Muscle layer of duodenum (tissue), 2 donors: Measurements from ENCODE around the gene SHH.

Source experiments
- H3K27ac ChIP-seq: one replicate; pipeline ENCODE4 v1.7.0; 2013; ENCODE audit warnings: mild to moderate bottlenecking, low read length
- H3K27me3 ChIP-seq: one replicate; pipeline ENCODE4 v1.7.0; 2013; ENCODE audit warnings: low read depth, mild to moderate bottlenecking, control low read depth, low read length
- H3K36me3 ChIP-seq, 2 donors: one replicate each; pipeline ENCODE4 v1.7.0; 2013; ENCODE audit warnings: low read length in 2 of 2, control low read depth in 1 of 2, mild to moderate bottlenecking in 1 of 2; ENCODE audit not compliant: insufficient read depth in 2 of 2, control insufficient read depth in 1 of 2
- H3K4me1 ChIP-seq, 2 donors: one replicate each; pipeline ENCODE4 v1.7.0; 2013; ENCODE audit warnings: low read length in 2 of 2, mild to moderate bottlenecking in 2 of 2, control low read depth in 1 of 2, moderate library complexity in 1 of 2; ENCODE audit not compliant: insufficient read depth in 2 of 2, control insufficient read depth in 1 of 2
- H3K4me3 ChIP-seq, 2 donors: one replicate each; pipeline ENCODE4 v1.7.0; 2013; ENCODE audit warnings: low read length in 2 of 2, low read depth in 1 of 2, mild to moderate bottlenecking in 1 of 2
- H3K9me3 ChIP-seq, 2 donors: one replicate each; pipeline ENCODE4 v1.7.0; 2013; ENCODE audit warnings: low read length in 2 of 2, control low read depth in 1 of 2, mild to moderate bottlenecking in 1 of 2; ENCODE audit not compliant: control insufficient read depth in 1 of 2
- donor health status: healthy.

Gene SHH

DNA sequence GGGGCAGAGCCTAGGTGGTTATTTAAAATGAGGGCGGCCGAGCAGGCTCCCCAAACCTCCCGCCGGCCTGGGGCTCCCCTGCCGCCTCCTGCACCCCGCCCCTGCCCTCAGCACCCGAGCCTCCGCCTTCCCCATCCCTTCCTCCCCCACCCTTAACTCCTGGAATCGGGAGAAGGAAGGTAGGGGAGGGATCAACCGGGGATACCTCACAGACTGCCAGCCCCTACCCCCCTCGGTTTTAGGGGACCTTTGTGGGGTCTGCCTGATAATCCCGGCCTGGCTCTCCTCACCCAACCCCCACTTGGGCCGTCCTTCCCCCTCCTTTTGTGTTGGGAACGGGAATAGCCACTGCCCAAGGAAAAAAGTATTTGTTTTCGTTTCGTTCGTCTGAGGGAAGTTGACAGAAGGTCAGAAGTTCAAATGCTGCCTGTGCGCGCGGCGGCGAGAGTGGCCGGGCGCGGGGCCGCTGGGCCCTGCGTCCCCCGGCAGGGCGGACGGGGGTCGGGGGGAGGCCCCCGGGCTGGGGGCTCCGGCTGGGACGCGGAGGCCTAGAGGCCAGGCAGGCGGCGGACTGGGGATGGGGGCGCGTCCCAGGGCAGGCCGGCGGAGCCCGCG lies 2.8 kb downstream of the SHH start:
- Histone ChIP-seq H3K4me1 (peaks cover 0 to 64% of the 10 kb centered on the region in 2 donors), H3K4me3 (peak overlapping the region; percentile 30 to 57), H3K27ac (no peak overlapping the region), H3K27me3 (peaks cover 56% of the 10 kb centered on the region), H3K36me3 (no peaks in the 10 kb centered on the region), H3K9me3 (no peaks in the 10 kb centered on the region)

DNA sequence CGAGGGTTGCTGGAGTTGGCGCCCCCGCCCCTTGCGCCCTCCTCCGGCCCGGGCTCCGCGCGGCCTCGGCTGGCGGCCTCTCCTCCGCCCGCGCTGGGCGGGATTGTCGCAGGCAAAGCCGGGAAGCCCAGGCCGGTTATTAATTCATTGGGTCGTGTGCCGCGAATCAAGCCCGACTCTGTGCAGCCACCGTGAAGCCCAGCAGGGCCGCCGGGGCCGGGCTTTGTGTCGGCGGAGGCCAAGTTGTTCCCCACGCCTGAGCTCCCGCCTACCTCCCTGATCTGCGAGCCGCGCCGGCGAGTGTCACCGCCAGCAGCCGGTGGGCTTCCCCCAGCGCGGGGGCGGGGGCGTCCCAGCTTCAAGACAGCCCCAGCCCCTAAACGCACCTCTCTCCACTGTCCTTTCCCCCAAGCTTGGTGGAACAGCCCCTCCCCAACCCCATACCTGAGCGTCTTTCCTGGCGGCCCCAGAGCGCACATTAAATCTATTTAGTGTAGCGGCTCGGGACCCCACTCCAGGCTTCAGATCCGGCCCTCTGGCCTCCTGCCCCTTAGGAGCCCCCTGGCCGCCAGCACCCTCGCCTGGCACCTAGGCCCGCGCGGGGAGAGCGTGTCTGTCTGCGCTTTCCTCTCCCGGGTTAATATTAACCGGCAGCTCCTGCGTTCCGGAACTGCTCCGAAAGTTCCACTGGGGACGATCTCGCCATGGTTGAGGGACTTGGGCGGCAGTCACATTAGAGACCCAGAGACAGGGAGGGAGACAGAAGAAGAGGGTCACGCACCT lies 3.5 kb downstream of the SHH start:
- peaks cover 51% of the 10 kb centered on the region for H3K27me3 ChIP-seq
- no peaks in the 10 kb centered on the region for H3K9me3 ChIP-seq
- no peak overlapping the region for H3K27ac ChIP-seq
- H3K4me3 ChIP-seq = peak overlapping the region; percentile 30 to 57
- no peaks in the 10 kb centered on the region for H3K36me3 ChIP-seq
- H3K4me1 ChIP-seq = peaks cover 0 to 71% of the 10 kb centered on the region in 2 donors

DNA sequence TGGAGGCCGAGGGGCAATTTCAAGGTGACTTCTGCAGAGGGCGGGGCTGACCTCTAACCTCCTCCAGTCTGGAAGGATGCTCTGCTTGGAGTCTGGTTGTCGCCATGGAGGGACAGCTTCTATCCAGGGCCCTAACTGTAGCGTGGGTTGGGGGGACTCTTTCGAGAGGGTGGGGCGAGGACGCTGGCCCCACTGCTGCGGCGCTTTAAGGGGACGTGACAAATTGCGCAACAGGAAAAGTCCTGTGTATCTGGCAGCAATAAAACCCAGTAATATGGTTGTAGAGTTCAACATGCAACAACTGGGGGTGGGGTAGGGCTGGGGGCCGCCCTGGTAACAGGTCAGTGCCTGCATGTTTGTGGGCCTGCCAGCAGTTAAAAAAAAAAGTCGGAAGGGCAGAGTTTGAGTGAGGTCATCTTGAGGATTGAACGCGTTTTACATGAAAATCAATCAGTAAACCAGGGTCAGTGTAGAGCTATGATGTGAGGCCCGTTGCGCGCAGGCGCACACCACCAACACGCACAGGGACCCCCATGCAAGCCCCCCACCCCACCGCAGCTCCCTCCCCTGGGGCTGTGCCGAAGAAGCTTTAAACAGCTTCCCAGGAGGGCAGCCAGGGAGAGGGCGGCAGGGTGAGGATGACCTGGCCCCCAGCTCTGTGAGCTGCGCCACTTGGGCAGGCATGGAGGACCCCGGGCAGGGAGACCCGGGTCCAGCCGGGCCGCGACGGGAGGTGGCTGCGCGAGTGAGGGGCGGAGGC lies 4.3 kb downstream of the SHH start:
- no peak overlapping the region for H3K27ac ChIP-seq
- H3K4me3 ChIP-seq = peak overlapping the region in 1 of 2 donors; percentile 30
- peaks cover 0 to 79% of the 10 kb centered on the region in 2 donors for H3K4me1 ChIP-seq
- H3K36me3 ChIP-seq = no peaks in the 10 kb centered on the region
- H3K9me3 ChIP-seq = no peaks in the 10 kb centered on the region
- H3K27me3 ChIP-seq = peaks cover 48% of the 10 kb centered on the region

DNA sequence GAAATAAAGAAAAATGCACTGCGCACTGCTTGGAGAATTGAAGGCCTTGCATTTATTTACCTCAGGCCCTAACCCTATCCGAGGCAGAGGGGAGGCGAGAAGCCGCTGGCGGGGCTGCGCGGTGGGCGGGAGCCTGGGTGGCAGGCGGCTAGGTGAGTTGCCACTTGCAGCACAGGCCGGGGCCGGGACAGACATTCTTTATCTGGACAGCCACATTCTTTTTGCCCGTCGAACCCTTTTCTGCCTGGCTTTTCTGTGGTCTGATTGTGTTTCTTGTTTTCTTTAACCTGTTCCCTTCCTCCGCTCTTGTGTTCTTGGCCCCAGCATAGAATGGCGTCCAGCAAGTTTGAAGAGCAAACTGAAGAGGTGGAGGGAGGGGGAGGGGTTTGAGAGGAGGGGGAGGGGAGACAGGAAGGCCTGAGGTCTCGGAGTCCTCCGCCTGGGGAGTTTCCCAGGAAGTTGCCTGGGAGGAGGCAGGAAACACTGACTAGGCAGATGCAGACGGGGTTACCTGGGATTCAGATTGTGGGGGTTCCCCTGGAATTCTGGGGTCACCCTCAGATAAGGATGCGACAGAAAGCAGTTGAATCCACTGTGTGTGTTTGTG lies 5.1 kb downstream of the SHH start:
- peaks cover 41% of the 10 kb centered on the region for H3K27me3 ChIP-seq
- H3K4me1 ChIP-seq = peaks cover 0 to 78% of the 10 kb centered on the region in 2 donors
- no peak overlapping the region for H3K27ac ChIP-seq
- H3K36me3 ChIP-seq = no peaks in the 10 kb centered on the region
- H3K4me3 ChIP-seq = no peak overlapping the region
- no peaks in the 10 kb centered on the region for H3K9me3 ChIP-seq

DNA sequence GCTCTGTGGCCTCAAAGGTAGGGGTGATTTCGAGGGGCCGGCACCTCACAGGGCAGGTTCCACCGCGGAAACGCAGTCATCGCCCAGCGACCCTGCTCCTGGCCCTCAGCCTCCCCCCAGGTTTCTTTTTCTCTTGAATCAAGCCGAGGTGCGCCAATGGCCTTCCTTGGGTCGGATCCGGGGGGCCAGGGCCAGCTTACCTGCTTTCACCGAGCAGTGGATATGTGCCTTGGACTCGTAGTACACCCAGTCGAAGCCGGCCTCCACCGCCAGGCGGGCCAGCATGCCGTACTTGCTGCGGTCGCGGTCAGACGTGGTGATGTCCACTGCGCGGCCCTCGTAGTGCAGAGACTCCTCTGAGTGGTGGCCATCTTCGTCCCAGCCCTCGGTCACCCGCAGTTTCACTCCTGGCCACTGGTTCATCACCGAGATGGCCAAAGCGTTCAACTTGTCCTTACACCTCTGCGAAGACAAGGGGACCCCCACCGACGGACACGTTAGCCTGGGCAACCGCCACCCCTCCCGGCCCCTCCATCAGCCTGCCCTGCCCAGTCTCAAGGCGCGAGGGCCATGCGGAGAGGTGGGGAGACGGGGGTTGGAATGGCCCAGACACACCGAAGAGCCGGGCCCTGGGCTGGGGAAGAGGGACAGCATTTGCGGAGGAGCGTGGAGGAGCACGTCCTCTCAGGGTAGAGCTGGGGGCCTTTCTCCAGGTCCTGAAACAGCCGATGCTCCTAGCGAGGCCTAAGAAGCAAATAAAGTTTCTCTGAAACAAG lies 6.0 kb downstream of the SHH start:
- H3K4me3 ChIP-seq = peak overlapping the region in 1 of 2 donors; percentile 64
- no peaks in the 10 kb centered on the region for H3K9me3 ChIP-seq
- no peaks in the 10 kb centered on the region for H3K36me3 ChIP-seq
- no peak overlapping the region for H3K27ac ChIP-seq
- peaks cover 0 to 71% of the 10 kb centered on the region in 2 donors for H3K4me1 ChIP-seq
- H3K27me3 ChIP-seq = peaks cover 34% of the 10 kb centered on the region

DNA sequence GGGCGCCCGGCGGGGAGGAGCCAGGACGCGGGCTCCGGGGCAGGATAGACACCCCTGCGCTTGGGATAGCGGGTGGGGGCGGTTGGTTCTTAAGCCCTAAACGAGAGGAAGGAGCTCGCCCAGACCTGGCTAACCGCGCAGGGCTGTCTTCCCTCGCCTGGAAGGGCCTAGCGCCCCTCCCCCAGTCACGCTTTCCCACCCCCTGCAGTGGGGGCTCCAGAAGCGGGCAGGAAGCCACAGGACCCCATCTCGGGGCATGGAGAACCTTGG lies 6.5 kb downstream of the SHH start:
- no peaks in the 10 kb centered on the region for H3K9me3 ChIP-seq
- H3K27ac ChIP-seq = no peak overlapping the region
- H3K4me1 ChIP-seq = peaks cover 0 to 71% of the 10 kb centered on the region in 2 donors
- H3K36me3 ChIP-seq = no peaks in the 10 kb centered on the region
- H3K27me3 ChIP-seq = peaks cover 34% of the 10 kb centered on the region
- H3K4me3 ChIP-seq = peak overlapping the region in 1 of 2 donors; percentile 64

DNA sequence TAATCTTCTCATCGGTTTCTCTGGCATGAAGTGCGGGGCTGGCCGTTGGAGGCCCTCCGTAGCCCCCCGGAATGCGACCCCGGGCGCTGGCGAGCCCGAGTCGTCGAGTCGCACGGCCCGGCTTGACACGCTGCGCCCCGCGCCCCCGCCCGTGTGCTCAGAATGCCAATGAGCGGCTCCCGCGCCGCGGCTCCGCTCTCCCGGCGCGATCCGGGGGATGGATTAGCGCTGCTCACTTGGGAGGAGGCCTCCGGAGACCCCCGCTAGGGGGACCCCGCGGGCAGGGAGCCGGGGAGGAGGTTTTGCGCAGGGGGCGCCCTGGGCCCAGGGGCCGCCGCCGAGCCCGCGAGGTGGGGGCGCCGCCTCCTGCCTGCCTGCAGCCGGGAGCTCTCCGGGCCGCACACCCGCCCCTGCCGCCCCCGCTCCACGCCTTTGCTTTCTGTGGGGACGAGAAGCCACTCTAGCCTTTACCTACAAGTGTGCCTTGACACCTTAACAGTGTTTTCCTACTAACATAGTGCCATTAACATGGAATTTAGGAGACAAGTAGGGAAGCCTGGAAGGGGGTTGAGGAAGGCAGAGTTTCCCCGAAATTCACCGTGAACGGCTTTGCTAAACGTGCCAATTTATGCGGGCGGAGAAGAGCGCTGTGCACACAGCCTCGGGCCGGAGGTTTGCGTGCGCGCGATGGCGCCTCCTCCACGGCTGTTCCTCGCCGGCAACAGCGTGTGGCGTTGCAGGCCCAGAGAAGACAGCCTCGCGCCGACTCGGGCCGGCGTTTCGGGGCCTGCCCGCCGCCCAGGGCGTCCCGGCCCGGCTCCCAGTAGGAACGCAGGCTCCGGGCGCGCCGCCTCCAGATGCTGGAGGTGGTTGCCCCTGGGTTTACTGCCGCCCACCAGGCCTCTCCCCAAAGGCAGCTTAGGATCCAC lies 7.1 kb downstream of the SHH start:
- H3K27me3 ChIP-seq = peaks cover 34% of the 10 kb centered on the region
- no peaks in the 10 kb centered on the region for H3K36me3 ChIP-seq
- peaks cover 0 to 66% of the 10 kb centered on the region in 2 donors for H3K4me1 ChIP-seq
- peak overlapping the region in 1 of 2 donors; percentile 64 for H3K4me3 ChIP-seq
- no peaks in the 10 kb centered on the region for H3K9me3 ChIP-seq
- no peak overlapping the region for H3K27ac ChIP-seq

DNA sequence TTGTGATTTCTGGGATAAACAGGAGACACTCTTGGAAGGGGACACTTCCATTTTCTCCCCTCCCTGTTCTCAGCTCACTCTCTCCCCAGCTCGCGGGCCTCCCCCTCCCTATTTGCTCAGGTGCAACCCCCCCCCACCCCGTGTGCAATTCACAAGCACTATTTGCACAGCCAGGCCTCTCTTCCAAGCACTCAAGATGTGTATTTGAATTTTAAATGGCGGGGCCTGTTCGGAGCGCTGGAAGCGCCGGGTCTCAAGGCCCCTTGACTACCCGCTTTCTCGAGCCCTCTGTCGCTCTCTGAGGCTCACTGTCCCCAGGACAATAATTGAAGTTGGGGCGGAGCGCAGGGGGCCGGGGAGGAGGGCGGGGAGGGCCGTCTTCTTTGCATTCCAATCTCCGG lies 7.8 kb downstream of the SHH start:
- Histone ChIP-seq H3K27ac (no peak overlapping the region), H3K27me3 (peaks cover 38% of the 10 kb centered on the region), H3K4me3 (peak overlapping the region in 1 of 2 donors; percentile 64), H3K36me3 (no peaks in the 10 kb centered on the region), H3K9me3 (no peaks in the 10 kb centered on the region), H3K4me1 (peaks cover 0 to 59% of the 10 kb centered on the region in 2 donors)

DNA sequence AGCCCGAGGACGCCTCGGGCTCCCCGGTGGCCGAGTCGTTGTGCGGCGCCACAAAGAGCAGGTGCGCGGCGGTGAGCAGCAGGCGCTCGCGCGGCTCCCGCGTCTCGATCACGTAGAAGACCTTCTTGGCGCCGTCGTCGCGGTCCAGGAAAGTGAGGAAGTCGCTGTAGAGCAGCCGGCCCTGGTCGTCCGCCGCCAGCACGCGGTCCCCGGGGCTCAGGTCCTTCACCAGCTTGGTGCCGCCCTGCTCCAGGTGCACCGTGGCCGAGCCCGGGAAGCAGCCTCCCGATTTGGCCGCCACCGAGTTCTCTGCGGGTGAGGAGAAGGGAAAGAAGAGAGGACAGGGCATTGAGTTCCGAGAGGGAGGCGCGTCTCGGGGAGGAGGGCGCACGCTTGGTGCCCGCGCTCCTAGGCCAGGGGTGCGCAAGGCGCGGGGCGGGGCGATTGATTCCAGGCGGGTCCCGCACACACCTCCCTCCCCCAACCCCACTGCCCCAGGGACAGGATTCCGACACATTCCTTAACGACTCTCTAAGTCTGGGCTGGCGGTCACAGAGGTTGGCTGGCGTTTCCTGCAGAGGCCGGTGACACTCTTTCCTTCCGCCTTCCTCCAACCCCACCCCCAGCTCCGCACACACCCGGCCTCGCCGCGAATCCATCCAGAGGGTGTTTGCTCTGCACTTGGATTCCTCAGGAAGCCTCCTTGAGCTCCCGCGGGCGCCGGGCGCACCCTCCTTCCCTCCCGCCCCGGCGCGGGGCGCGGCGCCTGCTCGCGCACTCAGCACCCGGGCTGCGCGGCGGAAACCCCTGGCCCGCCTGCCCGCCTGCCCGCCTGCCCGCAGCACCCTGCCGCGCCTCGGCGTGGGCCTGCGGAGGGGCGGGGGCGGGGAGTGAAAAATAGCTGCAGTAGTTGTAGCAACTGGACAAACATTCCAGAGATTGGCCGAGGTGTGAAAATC lies 8.6 kb downstream of the SHH start:
- no peak overlapping the region for H3K27ac ChIP-seq
- H3K4me3 ChIP-seq = peak overlapping the region in 1 of 2 donors; percentile 64
- peaks cover 44% of the 10 kb centered on the region for H3K27me3 ChIP-seq
- peaks cover 0 to 52% of the 10 kb centered on the region in 2 donors for H3K4me1 ChIP-seq
- H3K9me3 ChIP-seq = no peaks in the 10 kb centered on the region
- H3K36me3 ChIP-seq = no peaks in the 10 kb centered on the region
